HG03460 (cell line): ENCODE data around the gene MADD.

ENCODE experiments used
- ATAC-seq: cut with Tn5 transposase; IDR thresholded peaks from one replicate; pipeline ENCODE4 v1.9.1; 2021; ENCODE audit not compliant: unreplicated experiment

MADD gene

GRCh38 chr11:47355283-47356128 is 85.6 kb downstream of the MADD start:
- no peak for ATAC-seq

GRCh38 chr11:47356129-47356997 is 86.4 kb downstream of the MADD start:
- ATAC-seq, result no peak

DNA sequence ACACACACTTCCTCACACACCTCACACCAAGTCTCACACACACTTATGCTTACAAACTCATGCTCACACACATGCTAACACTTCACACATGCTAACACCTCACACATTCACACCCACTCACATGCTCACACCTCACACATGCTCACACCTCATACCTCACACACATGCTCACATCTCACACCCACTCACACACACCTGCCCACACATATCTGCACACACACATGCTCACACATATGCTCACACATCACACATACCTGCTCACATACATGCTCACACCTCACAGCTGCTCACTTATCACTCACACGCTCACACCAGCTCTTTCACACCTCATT is 87.0 kb downstream of the MADD start:
- no peak for ATAC-seq

- ATAC-seq, result no peak
Observed at GRCh38 chr11:47357985-47358730, 88.2 kb downstream of the MADD start.

- no peak for ATAC-seq
Observed at GRCh38 chr11:47358731-47359051, 88.8 kb downstream of the MADD start.

GRCh38 chr11:47359162-47359561 is 89.2 kb downstream of the MADD start:
- no peak for ATAC-seq

- ATAC-seq, result no peak
Observed at GRCh38 chr11:47359586-47359985, 89.7 kb downstream of the MADD start.

DNA sequence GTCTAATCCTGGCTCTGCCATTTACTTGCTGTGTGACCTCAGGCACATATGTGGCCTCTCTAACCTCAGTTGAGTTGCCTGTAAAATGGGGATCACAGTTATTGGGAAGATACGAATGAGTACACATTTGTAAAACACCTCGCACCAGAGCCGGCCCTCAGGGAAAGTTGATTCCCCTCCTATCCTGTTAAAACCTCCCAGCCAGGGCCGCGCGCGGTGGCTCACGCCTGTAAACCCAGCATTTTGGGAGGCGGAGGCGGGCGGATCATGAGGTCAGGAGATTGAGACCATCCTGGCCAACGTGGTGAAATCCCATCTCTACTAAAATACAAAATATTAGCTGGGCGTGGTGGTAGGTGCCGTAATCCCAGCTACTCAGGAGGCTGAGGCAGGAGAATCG is 90.4 kb downstream of the MADD start:
- ATAC-seq, result no peak

- ATAC-seq, result no peak
Observed at GRCh38 chr11:47361419-47361818, 91.5 kb downstream of the MADD start.

DNA sequence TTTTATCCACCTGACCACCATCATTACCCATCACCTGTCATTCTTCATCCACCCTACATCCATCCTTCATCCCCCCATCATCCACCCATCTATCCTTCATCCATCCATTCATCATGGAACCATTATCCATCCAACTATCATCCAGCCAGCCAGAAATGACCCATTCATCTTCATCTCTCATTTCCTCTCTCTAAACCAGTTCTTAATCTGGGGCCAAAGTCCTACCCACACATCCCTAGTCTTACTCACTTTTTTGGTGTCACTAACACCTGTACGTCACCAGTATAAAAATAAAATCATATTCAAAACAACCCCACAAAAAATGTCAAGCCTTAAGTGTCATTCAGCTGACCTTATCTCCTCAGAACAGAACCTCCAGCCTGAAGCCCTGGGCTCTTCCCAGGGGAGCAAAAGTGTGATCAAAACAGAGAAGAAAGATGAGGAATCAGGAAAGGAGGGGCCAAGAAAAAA is 96.1 kb downstream of the MADD start:
- ATAC-seq, result no peak

GRCh38 chr11:47369676-47370075 is 99.7 kb downstream of the MADD start:
- ATAC-seq, result no peak

DNA sequence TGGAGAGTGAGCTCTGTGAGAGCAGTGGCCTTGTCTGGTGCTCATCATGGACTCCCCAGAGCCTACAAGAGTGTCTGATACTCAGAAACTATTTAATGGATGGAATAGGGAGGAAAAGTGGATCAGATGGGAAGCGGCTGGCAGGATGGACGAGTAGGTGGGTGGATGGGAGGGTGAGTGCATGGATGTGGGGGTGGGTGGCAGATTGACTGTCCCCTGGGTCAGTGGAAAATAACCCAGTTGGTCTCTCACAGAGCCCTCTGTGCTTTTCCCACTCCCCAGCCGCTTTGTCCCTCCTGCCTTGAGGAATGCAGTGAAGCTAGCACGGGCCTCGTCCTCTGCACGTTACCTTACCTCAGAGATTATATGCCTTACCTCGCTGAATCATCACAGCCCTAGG is 102.5 kb downstream of the MADD start:
- ATAC-seq, result no peak

DNA sequence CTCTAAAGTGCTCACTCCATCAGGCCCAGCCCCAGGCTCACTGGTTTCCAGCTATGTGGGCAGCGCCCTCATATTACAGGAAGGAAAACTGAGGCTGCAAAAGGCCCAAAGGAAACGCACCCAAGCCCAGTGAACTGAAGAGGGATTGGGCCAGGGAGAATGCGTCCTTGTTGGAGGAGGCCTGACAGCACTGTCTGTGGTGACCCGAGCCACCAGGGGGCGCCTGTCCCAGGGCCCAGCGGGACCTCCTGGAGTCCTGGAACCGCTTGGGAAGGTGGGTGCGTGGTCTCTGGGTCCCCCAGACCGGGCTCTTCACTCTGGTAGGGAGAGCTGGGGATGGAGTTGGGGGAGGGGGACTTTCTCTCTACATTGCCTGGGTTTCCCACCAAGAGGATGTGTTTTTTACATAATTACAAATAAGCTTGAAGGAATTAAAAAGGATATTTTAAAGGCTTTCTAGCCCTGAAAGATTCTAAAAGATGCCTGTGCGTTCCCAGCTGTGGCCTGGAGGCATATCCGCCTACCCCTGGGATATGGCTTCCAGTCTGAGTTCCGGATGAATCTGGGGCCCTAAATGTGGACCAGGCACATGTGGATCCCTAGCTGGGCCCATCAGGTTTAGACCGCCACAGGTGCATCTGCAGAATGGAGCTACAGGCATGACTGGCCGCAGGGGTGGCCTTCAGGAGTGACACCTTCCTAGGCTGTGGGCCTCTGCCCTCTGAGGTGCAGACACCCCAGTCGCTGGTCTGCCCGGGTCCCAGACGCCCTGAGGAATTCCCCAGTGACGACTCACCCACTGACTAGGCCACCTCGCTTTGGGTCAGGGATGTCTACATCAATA is 104.2 kb downstream of the MADD start:
- no peak for ATAC-seq

GRCh38 chr11:47374720-47375019 is 104.7 kb downstream of the MADD start:
- ATAC-seq, result no peak

- ATAC-seq, result no peak
Observed at GRCh38 chr11:47375020-47375419, 105.1 kb downstream of the MADD start.

DNA sequence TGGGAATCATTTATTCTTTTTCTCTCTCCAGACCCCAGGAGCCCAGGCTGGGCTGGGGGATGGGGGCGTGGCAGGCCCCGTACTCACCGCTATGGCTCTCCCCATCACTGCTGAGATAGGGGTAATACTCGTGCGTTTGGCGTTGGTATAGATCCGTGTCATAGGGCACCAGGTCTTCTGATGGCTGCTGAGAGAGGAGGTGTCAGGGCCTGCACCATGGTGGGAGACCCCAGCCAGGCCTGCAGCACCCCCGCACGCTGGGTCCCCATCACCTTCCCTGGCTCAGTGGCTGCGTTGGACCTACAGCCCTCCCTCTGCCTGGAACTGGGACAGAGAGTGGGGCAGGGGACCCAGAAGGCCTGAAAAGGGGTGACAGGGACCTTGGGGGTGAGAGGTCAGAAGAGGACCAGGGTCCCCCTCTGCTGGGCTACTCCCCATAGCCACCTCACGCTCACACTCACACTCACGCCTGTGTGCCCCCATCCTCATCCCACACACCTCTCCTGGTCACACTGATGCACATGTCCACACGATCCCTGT is 105.7 kb downstream of the MADD start:
- ATAC-seq, result no peak

DNA sequence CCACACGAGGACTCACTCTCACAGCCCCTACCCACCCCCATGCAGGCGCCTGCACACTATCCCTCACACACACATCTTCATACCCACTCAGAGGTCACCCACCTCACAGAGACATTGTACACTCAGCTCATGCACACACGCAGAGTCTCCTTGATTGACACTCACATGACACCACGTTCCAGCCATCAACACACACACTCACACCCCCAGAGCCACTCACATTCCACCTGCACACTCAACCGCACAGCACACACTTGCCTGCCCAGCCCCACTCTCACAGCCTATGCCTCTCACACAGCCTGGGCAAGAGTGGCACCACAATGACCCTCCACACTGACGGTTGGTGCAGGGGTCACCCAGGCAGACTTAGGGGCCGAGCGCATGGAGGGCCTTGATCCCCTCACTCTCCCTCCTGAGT is 106.2 kb downstream of the MADD start:
- no peak for ATAC-seq

DNA sequence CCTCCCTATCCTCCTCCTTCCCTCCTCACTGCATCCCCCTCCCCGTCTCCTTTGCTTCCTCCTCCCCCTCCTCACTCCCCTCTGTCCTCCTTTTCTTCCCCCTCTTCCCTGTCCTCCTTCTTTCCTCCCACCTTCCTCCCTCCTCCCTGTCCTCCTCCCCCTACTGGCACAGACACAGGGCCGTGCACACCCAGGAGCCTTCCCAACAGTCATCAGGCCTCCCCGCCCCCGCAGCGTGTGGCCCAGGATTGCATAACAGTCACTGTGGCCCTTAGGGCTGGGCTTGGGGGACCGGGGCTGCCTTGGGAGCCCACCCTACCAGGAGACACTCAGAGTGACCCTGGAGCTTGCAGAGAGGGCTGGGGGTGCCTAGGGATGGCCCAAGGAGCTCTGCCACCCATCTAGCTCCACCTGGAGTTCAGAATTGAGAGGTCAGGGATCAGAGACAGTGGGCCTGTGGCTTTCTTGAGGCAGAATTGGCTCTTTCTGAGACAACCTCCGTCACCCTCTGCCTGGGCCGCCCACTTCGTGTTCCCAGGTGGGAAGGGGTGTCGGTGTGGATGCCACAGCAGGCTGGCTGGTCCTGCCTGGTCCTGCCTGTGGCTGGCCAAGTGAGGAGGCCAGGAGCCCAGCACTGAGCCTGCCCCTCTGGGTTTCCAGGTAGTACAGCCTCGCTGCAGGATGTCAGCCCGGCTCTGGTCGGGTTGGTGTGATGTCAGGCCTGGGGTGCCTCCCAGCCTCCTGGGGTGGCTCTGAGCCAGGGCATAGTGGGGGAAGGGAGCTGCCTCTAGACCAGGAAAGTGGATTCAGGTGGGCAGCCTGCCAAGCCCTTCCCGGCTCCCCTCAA is 106.8 kb downstream of the MADD start:
- ATAC-seq, result peak; percentile 45

- ATAC-seq, result no peak
Observed at GRCh38 chr11:47377571-47378009, 107.7 kb downstream of the MADD start.
